HCT116 (cell line): ENCODE results near the gene MAML2.

ENCODE experiments used
- CEBPB ChIP-seq: IDR thresholded peaks from 2 replicates; pipeline ENCODE4 v1.6.1; 2012; ENCODE audit warnings: low read depth
- CTCF ChIP-seq, 3 experiments: fragments of 200-600 bp in 1 of 3; sonication (generic) in 1 of 3; IDR thresholded peaks in 2 of 3; conservative IDR thresholded peaks in 1 of 3; 2 replicates each; pipeline ENCODE4 v1.5.1; 2012 to 2017; ENCODE audit warnings: low read depth in 2 of 3, low read length in 2 of 3, antibody characterized with exemption in 1 of 3, borderline replicate concordance in 1 of 3, control low read depth in 1 of 3, mild to moderate bottlenecking in 1 of 3, mixed read lengths in 1 of 3, mixed run types in 1 of 3, moderate library complexity in 1 of 3; ENCODE audit not compliant: insufficient read depth in 1 of 3
- EZH2 ChIP-seq: fragments of 200-600 bp; sonication (generic); IDR thresholded peaks from 2 replicates; pipeline ENCODE4 v1.6.1; 2017; ENCODE audit warnings: antibody characterized with exemption, mixed run types
- EZH2phosphoT487 ChIP-seq: fragments of 200-600 bp; IDR thresholded peaks from 2 replicates; pipeline ENCODE4 v1.6.1; 2018; ENCODE audit warnings: antibody characterized with exemption, borderline replicate concordance
- MAX ChIP-seq: IDR thresholded peaks from 2 replicates; pipeline ENCODE4 v1.6.1; 2012
- POLR2A ChIP-seq: IDR thresholded peaks from 2 replicates; pipeline ENCODE4 v1.7.0; 2011; ENCODE audit warnings: borderline replicate concordance; ENCODE audit not compliant: insufficient read depth, insufficient read length; ENCODE audit errors: extremely low read depth
- POLR2AphosphoS5 ChIP-seq: IDR thresholded peaks from 2 replicates; pipeline ENCODE4 v1.6.1; 2011; ENCODE audit warnings: mild to moderate bottlenecking, low read depth, low read length, moderate library complexity
- SIN3A ChIP-seq: IDR thresholded peaks from 2 replicates; pipeline ENCODE4 v1.6.1; 2012; ENCODE audit warnings: low read depth
- SRF ChIP-seq: IDR thresholded peaks from 2 replicates; pipeline ENCODE4 v1.6.1; 2012; ENCODE audit warnings: low read depth
- YY1 ChIP-seq: IDR thresholded peaks from 2 replicates; pipeline ENCODE4 v1.6.1; 2011; ENCODE audit warnings: low read length, low read depth, moderate library complexity, mild to moderate bottlenecking; ENCODE audit not compliant: insufficient replicate concordance; ENCODE audit errors: extremely low read depth
- ZFX ChIP-seq: fragments of 450-650 bp; IDR thresholded peaks from 2 replicates; pipeline ENCODE4 v1.6.1; 2017
- ZNF274 ChIP-seq: fragments of 200-500 bp; sonication (Bioruptor generic); IDR thresholded peaks from 2 replicates; pipeline ENCODE4 v1.6.1; 2014; ENCODE audit warnings: mild to moderate bottlenecking, low read depth, low read length, inconsistent platforms
- TF ChIP-seq, protein P1 (sequence below): IDR thresholded peaks from 2 replicates; pipeline ENCODE4 v1.6.1; 2012; ENCODE audit warnings: low read depth

DNA sequence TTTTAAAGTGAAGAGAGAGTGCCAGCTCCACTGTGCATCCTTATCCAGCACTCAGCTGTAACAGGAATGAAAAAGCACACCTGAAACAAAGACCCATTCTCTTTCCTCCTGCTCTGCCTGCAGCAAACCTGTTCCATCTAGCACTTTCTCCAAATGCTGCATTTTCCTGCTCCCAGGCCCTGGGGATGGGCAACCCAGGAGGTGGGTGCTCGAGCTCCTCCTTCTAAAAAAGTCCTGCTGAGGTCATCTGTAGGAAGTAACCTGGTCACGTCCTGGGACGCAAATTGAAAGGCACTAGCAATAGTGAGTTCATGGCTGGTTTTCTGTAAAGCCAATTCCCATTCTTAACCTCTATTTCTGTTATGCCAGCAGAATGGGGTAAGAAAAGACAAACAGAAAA, 173.7 kb downstream of the MAML2 start:
- TF ChIP-seq YY1 = no peak
- no peak for TF ChIP-seq MAX
- TF ChIP-seq SRF = no peak
- no peak for TF ChIP-seq EZH2
- TF ChIP-seq CTCF (IDR thresholded peaks at IDR 0.05 in 2 of 3, conservative IDR thresholded peaks at IDR 0.05 in 1 of 3; ENCODE audit: borderline replicate concordance in 1 of 3, insufficient read depth in 1 of 3, low read depth in 2 of 3, low read length in 2 of 3) = no peak
- no peak for TF ChIP-seq SIN3A
- TF ChIP-seq CEBPB = no peak
- no peak for TF ChIP-seq POLR2AphosphoS5
- no peak for TF ChIP-seq ZNF274
- no peak for TF ChIP-seq ZFX
- TF ChIP-seq, protein P1, sequence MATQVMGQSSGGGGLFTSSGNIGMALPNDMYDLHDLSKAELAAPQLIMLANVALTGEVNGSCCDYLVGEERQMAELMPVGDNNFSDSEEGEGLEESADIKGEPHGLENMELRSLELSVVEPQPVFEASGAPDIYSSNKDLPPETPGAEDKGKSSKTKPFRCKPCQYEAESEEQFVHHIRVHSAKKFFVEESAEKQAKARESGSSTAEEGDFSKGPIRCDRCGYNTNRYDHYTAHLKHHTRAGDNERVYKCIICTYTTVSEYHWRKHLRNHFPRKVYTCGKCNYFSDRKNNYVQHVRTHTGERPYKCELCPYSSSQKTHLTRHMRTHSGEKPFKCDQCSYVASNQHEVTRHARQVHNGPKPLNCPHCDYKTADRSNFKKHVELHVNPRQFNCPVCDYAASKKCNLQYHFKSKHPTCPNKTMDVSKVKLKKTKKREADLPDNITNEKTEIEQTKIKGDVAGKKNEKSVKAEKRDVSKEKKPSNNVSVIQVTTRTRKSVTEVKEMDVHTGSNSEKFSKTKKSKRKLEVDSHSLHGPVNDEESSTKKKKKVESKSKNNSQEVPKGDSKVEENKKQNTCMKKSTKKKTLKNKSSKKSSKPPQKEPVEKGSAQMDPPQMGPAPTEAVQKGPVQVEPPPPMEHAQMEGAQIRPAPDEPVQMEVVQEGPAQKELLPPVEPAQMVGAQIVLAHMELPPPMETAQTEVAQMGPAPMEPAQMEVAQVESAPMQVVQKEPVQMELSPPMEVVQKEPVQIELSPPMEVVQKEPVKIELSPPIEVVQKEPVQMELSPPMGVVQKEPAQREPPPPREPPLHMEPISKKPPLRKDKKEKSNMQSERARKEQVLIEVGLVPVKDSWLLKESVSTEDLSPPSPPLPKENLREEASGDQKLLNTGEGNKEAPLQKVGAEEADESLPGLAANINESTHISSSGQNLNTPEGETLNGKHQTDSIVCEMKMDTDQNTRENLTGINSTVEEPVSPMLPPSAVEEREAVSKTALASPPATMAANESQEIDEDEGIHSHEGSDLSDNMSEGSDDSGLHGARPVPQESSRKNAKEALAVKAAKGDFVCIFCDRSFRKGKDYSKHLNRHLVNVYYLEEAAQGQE = no peak
- no peak for TF ChIP-seq POLR2A
- TF ChIP-seq EZH2phosphoT487 = no peak
